Choroid plexus epithelial cell (primary cell): Measurements from ENCODE around the gene LDHB.

Experiments
- DNase-seq: peaks from one replicate; pipeline ENCODE4 v3.0.0-alpha.2; 2010; ENCODE audit warnings: low read depth
- H3K4me3 ChIP-seq: 2 replicates; pipeline ENCODE4 v1.5.1; 2011; ENCODE audit warnings: low read depth, mild to moderate bottlenecking, control low read depth, low read length, moderate library complexity
- TF ChIP-seq, protein P1 (sequence below): conservative IDR thresholded peaks from 2 replicates; pipeline ENCODE4 v1.5.1; 2011; ENCODE audit warnings: low read depth, mild to moderate bottlenecking, control low read depth, inconsistent platforms, low read length, moderate library complexity

LDHB gene

DNA sequence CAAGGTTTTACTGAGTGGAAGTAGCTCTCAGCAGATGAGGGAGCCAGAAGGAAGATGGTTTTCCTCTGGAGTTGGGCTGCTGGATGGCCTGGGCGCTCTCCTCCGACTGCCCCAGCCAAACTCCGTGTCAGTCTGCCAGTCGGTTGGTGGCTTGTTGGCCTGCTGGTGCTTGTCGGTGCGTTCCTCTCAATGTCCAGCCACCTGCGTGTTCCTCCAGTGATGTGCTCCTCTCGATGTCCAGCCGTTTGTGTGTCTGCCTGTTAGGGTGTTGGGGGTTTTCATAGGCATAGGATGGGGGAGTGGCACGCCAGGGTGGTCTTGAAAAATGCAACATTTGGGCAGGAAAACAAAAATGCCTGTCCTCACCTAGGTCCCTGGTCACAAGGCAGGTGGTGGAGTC, 37.0 kb upstream of the LDHB start:
- DNase-seq, result no peak

DNA sequence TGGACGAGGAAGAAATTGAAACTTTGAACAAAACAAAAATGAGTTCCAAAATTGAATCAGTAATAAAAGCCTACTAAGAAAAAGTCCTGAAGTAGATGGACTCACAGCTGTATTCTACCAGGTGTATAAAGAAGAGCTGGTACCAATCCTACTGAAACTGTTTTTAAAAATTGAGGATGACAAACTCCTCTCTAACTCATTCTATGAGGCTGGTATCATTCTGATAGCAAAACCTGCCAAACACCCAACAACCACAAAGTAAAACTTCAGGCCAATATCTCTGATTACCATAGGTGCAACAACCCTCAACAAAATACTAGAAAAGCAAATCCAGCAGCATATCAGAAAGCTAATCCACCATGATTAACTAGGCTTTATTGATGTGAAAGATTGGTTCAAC, 33.9 kb upstream of the LDHB start:
- H3K4me3 ChIP-seq, result no peak overlapping the region
- TF ChIP-seq, protein P1, sequence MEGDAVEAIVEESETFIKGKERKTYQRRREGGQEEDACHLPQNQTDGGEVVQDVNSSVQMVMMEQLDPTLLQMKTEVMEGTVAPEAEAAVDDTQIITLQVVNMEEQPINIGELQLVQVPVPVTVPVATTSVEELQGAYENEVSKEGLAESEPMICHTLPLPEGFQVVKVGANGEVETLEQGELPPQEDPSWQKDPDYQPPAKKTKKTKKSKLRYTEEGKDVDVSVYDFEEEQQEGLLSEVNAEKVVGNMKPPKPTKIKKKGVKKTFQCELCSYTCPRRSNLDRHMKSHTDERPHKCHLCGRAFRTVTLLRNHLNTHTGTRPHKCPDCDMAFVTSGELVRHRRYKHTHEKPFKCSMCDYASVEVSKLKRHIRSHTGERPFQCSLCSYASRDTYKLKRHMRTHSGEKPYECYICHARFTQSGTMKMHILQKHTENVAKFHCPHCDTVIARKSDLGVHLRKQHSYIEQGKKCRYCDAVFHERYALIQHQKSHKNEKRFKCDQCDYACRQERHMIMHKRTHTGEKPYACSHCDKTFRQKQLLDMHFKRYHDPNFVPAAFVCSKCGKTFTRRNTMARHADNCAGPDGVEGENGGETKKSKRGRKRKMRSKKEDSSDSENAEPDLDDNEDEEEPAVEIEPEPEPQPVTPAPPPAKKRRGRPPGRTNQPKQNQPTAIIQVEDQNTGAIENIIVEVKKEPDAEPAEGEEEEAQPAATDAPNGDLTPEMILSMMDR, result no peak
- DNase-seq, result no peak

More for the DNA sequence above, 37.0 kb upstream of the LDHB start:
- no peak overlapping the region for H3K4me3 ChIP-seq
- TF ChIP-seq, protein P1, result no peak

DNA sequence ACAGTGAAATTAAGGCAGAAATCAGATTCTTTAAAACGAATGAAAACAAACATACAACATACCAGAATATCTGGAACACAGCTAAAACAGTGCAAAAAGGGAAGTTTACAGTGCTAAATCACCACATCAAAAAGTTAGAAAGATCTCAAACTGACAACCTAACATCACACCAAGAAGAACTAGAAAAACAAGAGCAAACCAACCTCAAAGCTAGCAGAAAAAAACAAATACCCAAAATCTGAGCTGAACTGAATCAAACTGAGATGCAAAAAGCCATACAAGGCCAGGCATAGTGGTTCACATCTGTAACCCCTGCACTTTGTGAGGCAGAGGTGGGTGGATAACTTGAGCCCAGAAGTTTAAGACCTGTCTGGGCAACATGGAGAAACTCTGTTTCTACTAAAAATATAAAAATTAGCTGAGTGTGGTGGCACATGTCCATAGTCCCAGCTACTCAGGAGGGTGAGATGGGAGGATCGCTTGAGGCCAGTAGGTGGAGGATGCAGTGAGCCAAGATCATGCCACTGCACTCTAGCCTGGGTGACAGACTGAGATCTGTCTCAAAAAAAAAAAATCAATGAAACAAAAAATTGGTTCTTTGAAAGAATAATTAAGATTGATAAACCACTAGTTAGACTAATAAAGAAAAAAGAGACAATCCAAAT, 33.2 kb upstream of the LDHB start:
- TF ChIP-seq, protein P1, result no peak
- DNase-seq, result no peak
- no peak overlapping the region for H3K4me3 ChIP-seq

DNA sequence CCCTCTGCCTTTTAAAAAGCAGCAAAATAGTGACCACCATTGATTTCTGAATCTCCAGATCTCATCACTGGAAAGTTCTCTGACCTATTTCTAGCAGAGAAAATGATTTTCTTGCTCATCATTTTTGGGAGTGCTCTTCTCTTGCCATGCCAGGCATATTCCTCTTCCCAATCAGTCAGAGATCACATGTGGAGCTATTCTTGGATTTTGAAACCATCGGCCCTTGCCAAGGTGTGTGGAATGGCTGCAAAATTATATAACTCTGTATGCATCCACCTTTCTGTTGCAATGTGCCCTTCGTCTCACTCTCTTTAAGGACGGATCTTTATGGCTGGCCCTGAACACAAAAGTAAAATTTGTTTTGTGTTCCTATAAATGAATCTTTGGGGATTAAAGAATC, 25.5 kb upstream of the LDHB start:
- DNase-seq, result no peak
- TF ChIP-seq, protein P1, result no peak
- H3K4me3 ChIP-seq, result no peak overlapping the region

DNA sequence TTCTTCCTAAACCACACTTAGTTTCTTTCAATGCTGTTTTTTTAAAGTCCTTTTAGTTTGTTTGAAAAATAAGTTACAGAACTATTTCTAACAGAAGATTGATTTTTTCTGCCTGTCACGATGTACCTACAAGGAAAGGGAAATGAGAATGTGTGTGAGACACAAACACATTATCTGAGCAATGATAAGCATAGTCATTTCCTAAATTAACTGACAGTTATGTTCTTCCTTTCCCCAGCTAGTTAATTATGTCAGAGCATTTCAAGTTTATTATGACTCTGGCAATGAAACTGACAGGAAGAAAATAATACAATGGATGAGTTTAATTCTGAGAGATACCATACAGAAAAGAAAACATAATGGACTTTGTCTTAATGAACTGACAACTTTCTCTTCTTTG, 21.3 kb upstream of the LDHB start:
- TF ChIP-seq, protein P1, result no peak
- no peak for DNase-seq
- no peak overlapping the region for H3K4me3 ChIP-seq

DNA sequence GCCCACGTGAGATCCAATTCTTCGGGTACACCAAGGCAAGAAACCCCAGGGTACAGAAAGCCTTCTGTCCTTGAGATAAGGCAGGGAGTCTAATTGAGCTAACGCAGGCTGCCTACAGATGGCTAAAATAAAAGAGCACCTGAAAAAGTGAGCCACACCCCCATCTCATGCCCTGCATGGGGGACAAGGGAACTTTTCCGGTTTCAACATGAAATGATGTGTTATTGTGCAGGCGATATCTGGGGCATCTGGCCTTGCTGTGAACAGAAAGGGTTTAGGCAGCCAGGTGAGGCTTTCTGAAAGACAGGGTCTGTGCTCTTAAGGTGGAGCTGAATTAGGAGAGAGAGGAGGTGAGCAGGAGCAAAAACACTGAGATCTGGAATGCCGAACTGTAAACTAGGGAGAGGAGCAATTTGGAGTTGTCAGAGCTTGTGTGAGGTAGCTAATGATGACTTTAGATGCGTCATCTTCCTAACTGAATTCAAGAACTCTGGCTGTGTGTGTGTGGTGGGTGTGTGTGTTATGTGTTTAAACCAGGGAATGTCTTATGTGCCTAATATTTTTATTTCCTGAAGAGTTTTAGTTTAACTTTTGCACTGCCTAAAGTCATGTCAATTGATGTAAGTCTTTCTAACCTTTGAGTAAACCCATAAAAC, 20.1 kb upstream of the LDHB start:
- DNase-seq, result no peak
- H3K4me3 ChIP-seq, result no peak overlapping the region
- TF ChIP-seq, protein P1, result no peak

DNA sequence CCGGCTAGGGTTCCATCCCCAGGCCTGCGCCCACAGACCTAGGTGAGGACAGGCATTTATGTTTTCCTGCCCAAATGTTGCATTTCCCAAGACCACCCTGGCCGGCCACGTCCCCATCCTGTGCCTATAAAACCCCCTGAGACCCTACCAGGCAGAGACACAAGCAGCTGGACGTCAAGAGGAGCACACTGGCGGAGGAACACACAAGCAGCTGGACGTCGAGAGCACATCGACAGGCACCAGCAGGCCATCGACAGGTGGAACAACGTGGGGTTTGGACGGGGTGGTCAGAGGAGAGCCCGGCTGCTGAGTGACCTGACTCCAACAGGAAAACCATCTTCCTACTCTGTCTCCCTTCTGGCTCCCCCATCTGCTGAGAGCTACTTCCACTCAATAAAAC, 19.6 kb upstream of the LDHB start:
- no peak for DNase-seq
- TF ChIP-seq, protein P1, result no peak
- H3K4me3 ChIP-seq, result no peak overlapping the region
